Hematopoietic multipotent progenitor cell treated with erythropoietin and hydrocortisone succinate and interleukin-3 and kit ligand, for 6 days (in vitro differentiated cells): ENCODE results near the gene ENO3.

ENCODE experiments used
- DNase-seq: peaks from one replicate; pipeline ENCODE4 v3.0.0-alpha.2; 2015

Gene ENO3

DNA sequence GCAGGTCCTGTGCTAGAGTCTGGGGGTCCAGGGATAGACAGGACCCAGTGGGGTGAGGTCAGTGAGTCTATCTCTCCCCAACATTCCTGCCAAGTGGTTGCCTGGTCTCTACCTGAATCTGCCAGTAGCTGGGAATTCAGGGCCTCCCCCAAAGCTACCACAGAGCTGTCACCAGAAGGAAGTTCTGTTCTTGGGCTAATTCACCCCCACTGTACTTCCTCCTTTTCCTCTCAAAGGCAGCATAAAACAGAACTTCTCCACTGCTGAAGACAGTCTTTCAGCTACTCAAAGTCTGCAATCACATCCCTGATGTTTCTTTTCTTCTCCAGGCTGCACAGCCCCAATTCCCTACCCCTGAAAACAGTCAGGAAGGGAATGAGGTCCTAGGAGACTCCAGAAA, 27.8 kb downstream of the ENO3 start:
- peak; percentile 46 for DNase-seq

DNA sequence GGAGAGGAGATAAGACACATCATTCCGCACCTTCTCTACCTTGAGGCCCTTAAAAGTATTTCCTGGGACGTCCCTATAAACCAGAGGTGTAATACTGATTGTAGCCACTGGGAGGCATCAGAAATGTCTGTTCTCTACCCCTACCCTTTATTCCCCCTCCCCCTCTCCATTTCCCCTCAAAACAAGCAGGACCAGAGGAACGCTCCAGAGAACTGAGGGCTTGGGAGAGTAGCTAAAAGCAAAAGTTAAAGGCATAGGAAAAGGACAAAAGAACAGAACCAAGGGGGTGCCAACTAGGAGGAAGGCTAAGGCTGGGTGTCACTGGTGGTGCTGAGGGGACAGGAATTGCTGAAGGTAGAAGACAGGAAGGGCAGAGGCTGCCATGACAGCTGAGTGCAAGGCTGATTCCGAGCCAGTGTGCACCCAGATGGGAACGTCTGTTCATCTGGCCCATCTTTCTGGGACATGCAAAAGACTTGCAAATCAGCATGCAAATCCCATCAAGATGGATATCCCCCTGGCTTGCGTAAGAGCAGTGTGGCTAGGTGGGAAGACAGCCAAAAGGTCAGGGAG, 29.8 kb downstream of the ENO3 start:
- peak; percentile 78 for DNase-seq

DNA sequence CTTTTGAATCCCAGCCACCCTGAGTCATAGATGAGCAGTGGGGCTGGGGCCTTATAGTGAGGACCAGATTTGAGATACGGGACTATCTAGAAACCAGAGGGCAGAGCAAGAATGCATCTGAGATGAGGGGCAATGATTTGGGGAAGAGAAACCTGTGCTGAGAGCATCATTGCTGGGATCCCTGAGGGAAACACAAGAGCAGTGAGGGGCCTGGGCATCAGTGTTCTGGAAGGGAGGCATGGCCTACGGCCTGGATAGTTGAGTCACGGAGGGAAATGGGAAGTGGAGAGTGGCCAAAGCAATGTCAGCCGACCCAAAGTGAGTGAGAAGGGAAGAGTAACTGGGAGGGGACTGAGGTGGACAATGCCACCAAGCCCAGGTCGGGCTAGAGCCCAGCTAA, 31.4 kb downstream of the ENO3 start:
- DNase-seq = no peak

DNA sequence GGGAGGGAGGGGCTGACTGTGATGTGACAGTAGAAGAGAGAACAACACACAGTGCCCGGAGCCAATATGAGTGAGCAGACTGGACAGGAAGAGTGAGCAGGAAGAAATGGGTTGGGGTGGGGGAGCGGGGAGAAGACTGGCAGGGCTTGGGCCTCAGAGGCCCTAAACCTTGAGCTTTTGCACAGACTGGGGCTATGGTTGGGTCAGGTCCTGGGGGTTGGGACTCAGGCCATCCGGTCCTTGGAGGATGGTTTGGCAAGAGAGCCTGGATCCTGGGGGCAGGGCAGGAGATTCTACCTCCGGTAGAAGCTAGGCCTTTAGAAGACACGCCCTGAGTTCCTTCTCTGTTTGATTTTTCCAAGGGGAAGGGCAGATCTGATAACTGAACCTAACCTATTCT, 35.5 kb downstream of the ENO3 start:
- peak; percentile 27 for DNase-seq

DNA sequence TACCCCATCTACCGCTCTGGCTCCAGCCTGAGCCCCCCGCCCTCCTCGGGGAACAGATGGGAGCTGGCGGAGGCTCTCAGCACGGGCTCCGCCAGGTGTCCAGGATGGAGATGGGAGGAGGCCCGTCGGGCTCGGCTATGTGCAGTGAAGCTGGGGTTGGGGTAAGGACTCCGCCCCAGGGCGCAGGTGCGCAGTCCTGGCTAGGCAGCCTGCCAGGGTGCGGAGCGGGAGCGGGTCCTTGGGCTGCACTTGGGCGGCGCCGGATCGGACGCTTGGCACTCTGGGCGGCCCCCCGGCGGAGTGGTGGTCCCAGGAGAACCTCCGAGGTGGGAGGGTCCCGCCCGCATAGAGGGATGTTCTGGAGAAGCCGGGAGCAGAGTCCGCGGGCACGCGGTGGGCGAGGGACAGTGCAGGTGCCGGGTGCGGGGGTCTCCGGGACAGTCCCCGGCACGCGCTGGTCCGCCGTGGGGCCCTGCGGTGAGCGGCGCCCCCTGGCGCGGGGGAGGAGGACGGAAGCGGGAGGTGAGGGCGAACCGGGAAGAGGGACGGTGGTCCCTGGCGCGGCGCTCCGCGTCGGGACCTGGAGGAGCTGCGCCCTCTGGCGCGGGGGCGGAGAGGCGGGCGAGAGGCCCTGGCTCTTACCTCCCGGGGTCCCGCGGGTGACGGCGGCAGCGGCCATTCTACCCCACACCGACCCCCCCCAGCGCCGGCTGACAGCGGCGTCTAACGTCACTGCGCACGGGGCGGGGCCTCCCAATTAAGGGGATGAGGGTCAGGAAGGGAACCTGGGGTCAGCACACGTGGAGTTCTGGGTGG, 36.2 kb downstream of the ENO3 start, which contains the start of gene CAMTA2:
TSS of gene CAMTA2 (minus strand) at position 725 of the 816 bp plus-strand sequence. CDS start 1,453 bp downstream, outside the sequence.
- DNase-seq = peak; percentile 90

DNA sequence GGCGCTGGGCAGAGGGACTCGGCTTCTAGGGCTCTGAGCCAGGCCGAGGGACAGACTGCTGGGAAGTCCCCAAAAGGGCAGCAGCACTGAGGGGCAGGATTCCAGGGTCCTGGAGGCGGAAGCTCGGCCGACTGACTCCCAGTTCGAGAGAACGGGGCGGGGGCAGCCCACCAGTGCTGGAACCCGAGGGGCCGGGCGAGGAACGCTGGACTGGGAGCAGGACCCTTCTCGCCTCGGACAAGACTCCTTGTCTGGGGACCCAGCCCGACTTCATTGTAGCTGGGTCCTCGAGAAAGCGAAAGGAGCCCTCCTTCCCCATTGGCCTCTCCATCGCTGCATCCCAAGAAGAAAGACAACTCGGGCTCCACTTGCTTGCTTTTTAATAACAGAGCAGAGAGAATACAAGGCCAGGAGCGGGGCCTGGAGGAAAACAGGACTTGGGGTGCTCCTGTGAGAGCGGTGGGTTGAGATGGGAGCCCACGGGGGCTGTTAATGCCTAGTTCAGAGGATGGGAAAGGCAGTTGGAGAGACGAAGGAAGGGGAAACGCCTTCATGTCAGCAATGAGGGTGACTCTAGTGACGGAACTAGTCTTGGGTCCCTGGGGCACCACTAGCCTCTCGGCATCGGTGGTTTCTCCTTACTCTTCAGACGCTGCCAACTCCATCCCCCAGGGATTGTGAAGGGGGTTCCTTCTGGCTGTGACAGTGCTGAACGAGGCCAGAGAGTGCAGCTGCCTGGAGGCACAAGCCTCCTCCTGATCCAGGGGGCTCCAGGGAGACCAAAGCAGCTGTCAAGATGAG, 37.0 kb downstream of the ENO3 start:
- peak; percentile 41 for DNase-seq

DNA sequence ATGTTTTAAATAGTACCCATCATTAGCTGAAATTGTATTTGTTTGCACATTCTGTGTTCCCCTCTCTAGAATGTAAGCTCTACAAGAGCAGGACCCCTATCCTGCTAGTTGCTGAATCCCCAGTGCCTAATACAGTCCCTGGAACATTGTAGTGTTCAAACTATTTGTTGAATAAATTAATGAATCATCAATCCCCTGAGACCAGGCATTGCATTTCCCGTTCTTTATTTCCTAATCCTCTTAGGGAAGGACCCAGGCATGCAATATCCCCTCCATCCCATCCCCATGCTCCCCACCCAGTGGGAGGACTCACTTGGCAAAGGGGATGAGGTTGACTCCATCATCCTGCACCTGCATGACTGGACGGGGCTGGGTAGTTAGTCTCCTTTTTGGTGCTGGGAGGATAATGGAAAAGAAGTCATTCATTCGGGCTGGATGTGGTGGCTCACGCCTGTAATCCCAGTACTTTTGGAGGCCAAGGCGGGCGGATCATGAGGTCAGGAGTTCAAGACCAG, 43.2 kb downstream of the ENO3 start:
- no peak for DNase-seq

DNA sequence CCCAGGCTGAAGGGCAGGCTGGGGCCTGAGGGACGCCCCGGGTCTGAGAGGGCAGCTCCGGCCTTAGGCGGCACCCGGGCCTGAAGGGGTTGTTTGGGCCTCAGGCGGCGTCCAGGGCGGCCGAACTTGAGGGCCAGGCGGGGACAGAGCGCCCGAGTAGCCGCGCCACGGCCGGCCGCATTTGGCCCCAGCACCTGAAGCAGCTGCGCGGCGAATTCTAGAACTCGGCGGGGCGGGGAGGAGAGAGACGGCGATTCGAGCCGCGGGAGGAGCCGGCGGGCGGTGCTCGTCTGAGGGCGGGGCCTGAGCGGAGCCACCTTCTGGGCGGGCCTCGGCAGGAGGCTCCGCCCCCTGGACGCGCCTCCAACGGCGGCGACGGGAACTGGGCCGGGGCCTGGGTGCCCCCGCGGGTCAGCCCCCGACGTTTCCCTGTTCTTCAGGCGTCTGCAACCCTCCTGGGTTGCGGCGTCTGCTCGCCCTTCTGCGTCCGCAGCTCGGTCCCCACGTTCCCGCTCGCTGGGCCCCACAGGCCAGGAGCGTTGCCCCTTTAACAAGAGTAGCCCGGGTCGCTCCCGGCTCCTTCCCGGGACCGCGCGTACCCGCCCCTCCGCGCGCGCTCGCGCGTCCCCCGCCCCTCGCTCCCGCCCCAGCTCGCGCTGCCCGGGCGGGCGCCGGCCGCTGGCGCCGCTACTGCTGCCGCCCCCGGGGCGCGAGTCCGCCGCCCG, 46.5 kb downstream of the ENO3 start, which contains the start of the genes INCA1 and KIF1C:
TSS of gene INCA1 (minus strand) at position 221 of the 725 bp plus-strand sequence. CDS start 3,085 bp downstream, outside the sequence.
TSS of gene KIF1C (plus strand) at position 649 of the 725 bp plus-strand sequence. CDS start 2,297 bp downstream, outside the sequence.
- DNase-seq = peak; percentile 95

DNA sequence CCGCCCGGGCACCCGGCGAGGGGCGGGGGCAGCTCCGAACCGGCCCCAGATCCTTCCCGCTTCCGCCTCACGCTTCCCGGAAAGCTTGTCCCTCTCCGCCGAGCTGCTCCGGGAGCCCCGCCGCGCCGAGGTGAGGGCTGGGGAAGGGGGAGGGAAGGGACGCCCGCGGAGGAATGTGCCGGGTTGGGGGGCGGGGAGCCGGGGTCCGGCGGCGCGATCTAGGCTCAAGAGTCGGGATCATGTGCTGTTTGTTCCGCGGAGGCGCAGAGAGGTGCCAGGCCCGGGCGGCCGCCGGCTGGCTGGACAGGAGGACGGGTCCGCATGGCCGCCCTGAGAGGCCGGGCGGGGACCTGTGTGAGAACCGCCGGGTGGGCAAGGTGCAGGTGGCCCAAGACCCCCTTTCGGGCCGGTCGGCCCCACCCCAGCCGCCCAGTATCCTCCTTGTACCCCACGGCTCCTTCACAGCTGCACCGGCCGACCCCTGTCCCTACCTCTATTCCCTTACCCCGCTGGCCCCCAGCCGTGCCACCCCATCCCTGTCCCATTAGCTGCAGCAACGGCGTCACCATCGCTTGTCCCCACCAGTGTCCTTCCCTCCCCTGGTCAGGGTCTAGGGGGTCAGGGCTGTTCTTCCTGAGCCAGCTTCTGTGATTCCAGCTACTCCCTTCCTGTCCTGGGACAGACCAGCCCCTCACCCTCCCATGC, 47.3 kb downstream of the ENO3 start:
- DNase-seq = peak; percentile 36

DNA sequence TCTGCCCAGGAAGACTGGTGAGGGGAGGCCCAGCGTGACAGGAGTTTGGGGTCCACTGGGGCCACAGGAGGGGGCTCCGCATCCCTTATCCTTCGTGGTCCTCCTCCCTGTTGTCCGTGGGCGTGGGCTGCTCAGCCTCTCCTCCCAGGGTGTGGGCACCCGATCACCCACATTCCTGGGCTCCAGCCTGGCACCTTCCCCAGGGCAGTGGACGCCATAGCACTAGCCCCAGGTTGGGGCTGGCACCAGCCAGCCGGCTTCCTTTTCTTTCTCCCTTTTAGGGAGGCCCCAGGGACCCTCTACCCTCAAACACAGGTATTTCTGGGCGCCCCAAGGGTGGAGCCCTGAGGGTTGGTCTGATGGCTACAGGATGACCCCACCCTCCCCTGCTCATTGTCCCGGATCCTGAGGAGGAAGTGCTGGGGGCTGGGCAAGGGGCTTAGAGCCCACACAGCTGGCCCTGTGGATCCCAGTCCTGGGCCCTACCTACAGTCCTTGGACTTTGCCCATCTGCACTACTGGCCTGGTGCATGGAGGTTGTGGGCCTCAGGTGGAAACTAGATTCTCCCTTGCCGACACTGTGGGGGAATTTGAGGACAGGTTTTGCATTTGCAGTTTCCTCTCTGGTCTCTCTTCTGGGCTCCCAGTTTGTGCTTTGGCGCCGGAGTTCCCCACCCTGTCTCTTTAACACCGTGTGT, 48.0 kb downstream of the ENO3 start:
- DNase-seq = no peak

DNA sequence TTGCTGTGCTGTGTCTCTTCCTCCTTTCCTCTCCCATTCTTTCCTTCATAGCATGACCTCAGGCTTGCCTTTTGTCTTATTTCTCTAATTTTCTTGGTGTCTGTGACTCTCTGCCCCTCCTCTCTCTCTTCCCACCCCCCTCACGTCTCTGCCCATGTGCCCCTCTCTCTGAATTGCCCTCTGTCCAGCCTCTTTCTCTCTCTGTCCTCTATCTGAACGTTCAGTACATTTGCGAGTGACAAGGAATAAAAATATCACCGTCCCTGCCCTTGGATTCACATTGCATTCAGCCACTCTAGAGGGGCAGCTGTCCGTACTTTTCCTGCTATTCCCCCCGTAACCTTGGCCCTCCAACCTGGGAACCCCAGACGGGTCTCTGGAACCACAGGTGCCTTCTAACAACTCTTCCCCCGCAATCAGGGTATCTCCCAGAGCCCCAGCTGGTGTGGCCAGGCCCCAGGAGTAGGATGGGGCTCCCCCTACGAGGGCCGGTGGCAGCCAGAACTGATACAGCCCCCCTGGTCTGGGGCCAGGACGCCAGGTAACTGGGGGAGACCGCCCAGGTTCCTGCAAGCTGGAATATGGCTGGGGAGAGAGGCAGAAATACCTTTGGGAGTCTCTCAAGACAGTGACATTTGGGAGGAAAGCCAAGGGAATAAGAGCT, 48.6 kb downstream of the ENO3 start:
- DNase-seq = no peak

DNA sequence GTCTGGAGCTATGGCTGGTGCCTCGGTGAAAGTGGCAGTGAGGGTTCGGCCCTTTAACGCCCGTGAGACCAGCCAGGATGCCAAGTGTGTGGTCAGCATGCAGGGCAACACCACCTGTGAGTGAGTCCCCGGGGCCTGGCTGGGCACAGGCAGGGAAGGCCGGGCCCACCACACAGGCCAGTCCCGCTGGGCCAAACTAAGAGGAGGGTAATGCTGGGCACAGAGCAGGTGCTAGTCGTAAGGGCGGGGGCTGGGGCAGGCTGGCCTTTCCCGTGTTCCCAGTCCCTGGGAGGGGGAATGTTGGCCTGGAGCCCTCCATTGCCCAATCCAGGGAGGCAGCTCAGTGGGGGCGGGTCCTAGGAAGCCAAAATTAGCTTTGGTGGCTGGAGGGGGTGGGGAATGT, 49.3 kb downstream of the ENO3 start:
- DNase-seq = no peak

DNA sequence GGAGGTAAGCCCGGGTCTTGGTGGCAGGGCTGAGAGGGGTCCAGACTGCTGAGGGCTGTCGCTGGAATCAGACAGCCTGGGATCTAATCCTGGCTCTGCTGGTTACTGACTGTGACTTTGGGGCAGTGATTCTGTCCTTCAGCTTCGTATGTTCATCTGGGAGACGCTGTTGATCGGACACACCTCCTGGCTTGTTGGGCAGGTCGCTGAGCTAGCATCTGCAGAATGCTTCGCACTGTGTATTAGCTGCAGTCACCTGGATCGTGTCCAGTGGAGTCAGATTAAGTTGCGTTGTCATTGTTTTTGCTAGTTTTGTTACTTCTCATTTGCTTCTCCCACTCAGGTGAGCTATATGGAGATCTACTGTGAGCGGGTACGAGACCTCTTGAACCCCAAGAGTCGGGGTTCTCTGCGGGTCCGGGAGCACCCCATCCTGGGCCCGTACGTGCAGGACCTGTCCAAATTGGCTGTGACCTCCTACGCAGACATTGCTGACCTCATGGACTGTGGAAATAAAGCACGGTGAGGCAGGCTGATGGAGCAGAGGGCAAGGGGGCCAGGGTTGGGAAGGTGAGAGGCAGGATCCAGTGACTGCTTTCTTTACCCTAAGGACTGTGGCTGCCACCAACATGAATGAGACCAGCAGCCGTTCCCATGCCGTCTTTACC, 51.3 kb downstream of the ENO3 start:
- no peak for DNase-seq

DNA sequence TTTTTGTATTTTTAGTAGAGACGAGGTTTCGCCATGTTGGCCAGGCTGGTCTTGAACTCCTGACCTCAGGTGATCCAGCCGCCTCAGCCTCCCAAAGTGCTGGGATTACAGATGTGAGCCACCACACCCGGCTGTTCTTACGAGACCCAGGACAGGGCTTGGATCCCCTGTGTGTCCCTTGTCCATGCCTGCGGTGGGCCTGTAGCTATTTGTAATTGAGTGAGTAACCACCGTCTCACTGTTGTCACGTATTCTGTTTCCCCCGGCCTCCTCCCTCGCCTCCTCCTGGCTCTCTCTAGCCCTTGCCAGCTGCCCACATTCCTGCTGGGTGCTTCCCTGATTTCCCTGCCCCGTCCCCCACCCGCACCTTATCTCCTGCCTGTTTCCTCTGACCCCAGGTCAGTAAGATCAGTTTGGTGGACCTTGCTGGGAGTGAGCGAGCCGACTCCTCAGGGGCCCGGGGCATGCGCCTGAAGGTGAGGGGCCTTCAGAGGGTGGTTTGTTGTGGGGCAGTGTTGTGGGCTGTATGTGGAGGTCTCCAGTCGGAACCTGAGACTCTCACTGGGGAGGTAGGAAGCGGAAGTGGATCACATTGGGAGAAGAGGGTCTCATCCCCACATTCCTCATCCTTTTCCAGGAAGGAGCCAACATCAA, 52.4 kb downstream of the ENO3 start:
- DNase-seq = no peak
